ENCODE measurements around the gene NOVA1.

The NOVA1 gene

DNA sequence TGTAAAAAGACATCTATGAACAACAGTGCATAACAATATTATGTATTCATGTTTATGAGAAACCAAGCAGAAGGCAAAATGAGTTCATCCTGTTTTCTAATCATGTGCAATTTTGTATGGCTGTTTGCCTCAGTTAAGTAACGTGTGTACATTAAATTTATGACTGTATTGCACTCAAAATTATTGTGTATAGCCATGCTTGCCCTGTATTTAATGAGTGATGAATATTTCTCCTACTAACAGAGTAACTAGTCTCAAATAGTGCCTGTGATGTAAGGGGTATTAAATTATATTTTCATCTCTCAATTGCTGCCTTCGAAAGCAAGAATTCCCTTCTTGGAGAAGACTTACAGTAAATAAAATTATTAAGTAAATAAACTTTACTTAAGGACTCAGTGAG lies 154.2 kb downstream of the NOVA1 start:
- DNase-seq = no peak

DNA sequence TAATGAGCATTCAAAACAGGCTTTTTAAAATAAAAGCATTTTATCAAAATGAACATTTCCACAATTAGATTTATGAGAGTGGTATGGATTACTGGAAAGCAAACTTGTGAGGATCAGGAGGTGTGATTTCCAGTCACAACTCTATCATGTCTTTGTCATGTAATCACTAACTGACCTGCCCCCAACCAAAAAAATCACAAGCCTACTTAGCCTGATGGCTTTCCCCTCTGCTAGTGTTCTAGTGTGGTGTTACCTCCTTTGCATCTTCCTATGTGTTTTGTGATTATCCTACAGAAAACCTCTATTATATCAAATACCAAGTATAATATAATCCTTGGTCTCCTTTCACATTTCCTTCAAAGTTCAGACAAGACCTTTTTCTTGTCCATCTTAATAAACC lies 168.6 kb downstream of the NOVA1 start:
- no peak for DNase-seq

DNA sequence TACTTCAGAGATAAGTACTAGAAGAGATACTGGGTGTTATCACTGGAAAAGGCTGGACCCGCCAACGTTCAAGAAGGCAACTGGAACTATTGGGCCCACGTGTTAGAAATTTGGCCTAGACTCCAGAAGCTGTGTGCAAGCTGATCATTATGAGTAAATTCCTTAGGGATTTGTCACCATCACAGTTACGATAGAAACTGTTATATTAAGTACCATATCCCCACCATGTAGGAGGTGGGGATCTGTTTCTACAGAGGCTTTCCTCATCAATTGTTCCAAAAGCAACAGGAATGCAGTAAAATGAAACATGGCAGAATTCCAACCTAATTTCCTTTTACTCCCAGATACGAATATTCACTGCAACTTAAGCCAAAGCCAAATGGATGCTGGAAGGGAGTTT lies 170.7 kb downstream of the NOVA1 start:
- no peak for DNase-seq

DNA sequence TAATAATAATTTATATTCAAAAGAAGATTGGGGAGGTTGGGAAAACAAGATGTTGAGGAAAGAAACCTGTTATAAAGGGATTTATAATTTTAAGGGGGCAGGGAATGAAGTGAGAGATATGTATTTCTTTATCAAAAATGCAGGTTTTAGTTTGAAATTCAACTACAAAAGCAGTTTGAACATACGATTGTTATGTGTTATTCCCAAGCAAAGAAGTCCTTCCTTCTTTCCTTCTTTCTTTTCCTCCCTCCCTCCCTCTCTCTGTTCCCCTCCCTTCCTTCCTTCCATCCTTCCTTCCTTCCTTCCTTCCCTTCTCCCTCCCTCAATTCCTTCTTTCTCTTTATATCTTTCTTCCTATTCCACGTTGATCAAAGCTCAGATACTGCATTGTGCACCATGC lies 173.3 kb downstream of the NOVA1 start:
- no peak for DNase-seq

DNA sequence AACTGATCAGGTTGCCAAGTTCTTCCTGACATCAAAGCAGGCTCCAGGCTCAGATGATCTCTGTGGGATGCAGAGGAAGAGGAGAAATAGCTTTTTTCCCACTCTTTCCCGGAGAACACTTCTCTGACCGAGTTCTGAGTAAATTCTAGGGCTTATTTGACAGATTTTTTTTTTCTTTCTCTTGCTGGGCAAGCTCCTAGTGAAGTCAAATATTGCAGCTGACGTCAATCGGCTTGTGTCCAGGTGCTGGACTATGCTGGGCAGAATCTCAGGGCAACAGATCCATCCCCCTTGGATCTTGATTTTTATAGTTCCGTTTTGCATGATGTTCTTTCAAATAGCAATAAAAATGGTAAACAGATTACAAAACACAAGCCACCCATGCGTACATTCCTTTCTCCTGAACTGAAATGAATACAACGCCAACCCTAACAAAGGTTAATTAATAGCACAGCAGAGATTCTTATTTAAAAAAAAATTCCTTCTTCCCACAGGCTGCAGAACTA lies 182.2 kb downstream of the NOVA1 start:
- no peak for DNase-seq

DNA sequence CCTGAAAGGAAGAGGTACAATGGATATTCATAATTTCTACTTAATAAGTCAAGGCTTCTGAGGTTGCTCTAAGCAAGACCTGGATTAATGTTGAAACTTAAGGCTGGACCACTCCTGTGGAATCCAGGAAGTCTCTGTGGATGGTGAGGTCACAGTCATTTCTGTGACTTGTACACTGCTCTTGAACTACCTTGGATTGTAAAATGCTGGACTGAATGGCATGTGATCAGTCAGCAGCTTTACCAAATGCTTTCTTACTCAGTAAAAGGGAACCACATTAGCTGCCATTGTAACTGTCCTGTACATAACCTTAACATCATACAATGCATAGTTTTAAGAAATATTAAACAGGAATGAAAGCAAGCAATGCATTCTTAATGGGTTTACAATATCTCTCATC lies 182.9 kb downstream of the NOVA1 start:
- DNase-seq = no peak

DNA sequence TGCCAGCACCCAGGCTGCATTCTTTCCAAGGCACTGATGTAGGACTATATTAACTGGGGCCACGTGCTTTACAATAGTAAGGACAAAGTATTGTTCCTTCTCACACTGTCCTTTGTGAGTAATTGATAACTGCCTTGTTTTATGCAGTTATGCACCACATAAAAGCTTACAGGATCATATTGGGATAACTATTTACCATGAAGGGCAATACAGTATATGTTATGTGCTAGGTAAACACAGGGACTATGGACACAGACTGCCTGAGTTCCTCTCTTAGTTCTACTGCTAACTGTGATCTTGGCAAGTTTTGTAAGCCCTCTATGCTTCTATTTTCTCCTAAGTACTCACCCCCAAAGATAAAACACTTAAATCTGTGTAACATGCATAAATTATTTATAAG lies 183.7 kb downstream of the NOVA1 start:
- DNase-seq = no peak

DNA sequence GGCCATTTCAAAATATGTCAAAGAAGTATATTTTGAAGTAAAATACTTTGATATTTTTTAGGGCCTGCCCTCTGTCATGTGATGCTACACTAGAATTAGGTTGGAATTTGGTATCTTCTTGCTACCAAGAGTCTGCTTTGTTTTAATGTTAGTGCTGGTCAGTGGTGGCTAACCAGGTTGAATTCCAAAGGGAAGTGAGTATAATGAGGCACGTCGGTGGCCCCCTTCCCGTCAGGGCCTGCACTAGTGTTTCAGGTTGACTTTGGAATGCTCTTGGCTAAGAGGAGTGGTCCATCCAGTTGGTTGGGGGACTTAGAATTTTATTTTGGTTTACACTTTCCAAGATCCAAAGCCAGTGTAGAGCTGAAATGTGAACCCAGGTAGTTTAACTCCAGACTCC lies 185.4 kb downstream of the NOVA1 start:
- DNase-seq = no peak

DNA sequence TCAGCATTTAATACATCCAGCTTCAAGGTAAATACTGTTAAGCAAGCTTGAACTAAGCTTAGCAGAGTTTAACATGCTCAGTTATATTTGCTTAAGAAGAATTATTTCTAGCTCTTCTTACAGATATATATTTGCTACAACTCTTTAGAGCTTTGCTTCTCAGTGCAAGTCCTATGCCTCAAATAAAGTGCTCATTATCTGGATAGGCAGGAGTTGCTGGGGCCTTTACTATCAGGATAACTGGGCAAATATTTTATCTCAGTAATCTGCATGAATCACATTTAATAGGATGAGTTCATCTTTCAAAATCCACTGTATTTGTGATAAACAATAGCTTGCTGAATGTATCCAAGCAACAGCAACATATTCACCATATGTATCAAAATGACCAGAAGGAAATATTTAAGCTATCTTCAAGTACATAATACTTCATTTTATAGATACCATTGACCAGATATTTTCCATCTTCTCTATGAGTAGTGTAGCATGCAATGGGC lies 187.6 kb downstream of the NOVA1 start:
- DNase-seq = no peak

DNA sequence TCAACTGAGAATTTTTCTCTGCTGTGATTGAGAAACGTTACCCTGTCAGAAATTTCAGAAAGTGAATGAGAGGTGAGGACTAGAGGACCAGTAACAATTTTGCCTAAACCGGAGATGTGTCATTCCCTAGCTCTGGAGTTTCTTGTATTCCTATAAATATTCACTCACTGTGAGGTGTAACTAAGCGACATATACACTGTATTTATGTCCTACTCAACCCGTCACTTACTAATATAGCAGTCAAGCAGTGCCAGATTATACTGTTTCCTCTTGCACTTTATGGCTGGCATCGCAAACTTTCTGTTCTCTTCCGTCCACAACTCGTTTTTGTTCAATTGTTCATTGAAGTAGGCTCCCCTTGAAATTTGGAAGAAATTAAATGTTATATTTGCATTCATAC lies 192.9 kb downstream of the NOVA1 start:
- no peak for DNase-seq

DNA sequence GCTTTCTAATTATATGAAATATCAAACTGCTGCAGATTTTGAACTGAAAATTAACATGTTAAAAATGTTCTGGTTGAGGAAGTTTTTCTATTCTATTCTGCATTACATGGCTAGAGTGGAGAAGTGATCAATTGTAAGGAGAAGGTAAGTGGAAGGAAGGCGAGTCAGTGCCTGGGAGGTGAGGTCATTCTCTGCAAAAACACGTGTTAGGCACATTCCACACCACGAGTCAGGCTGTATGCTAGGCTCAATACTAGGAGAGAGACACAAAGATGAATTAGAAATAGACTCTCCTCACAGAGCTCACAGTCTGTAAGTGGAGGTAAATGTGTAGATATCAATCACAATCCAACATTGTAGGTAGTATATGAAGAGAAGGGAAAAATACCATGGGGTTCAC lies 194.1 kb downstream of the NOVA1 start:
- DNase-seq = no peak

DNA sequence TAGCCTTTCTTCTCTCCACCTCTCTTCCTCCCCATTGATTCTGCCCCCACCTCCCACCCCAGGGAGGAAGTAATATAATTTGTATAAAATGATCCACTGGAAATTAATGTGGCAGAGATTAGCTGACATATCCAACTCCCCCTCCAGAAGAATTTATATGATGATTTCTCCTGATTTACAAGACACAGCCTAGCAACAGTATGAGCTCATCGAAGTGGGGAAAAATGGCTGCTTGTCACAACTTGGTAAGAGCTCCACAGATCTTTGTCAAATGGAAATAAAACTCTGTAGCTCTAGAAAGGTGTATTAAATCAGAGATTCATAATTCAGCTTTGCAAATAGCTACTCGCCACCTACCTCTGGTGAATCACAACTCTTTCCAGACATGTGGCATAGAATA lies 195.7 kb downstream of the NOVA1 start:
- DNase-seq = no peak

DNA sequence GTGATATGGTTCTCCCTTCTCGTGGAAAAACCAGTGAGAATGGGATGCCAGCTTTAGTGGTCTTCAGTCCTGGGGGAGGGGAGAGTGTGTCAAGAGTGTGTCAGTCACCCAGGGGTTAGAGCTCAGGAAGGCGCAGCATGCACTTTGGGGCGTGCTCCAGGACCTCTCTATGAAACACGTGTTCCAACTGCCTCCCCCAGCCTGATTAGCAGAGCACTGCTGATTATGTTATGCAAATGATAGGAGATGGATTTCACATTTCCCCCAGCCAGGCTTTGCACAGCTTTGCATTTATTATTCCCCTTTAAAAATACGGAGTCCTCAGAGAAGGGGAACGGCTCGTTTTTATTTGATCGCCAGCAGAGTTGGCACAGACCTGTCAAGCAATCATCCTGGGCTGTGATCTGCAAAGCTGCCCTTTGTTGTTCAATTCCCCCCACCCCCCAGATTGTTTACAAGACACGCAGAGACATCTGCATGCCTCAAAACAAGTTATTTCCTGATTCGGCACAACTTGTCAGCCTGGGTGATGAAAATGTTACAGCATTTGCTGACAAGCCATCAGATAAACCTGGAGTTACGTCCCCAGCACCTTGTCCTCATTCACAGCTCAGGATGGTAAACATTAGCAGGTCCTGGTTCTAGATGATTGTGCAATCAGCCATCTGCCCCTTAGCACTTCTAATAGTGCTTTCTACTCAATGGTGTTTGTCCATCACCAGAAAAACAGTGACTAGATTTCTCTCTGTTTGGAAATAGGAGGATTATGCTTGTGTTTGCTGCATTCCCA lies 196.5 kb downstream of the NOVA1 start:
- no peak for DNase-seq

DNA sequence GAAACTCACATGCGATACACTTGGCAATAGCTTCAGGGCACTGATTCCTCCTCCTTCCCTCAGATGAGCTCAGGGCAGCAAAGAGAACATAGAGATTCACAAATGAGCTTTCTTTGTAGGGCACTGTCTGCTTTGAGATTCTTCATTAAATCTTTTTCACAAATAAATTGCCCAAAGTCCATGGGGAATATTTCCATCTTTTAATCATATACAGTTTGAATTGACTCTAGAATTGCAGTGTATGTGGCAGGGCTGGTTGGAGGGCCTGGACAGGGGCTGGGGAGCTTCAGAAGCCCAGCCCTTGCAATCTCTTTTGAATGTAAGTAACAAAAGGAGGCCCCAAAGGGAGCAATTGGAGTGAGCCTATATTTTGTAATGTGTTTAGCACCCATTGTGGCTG lies 197.5 kb downstream of the NOVA1 start:
- no peak for DNase-seq

DNA sequence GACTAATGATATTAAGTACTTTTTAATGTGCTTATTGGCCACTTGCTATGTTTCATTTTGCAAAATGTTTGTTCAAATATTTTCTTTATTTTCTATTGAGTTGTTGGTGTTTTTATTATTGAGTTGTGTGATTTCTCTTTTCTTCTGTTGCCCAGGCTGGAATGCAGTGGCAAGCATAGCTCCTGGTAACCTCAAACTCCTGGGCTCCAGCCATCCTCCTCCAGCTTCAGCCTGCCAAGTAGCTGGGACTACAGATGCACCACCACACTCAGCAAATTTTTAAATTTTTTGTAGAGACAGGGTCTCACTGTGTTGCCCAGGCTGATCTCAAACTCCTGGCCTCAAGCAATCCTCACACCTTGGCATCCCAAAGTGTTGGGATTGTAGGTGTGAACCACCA lies 199.2 kb downstream of the NOVA1 start:
- no peak for DNase-seq
